Mucosa of rectum (tissue), 2 donors: Measurements from ENCODE around the gene IL1R2.
A peak's percentile ranks its signal among the peaks of the same experiment; 100 is the strongest.

Source experiments
- H3K27ac ChIP-seq, 2 donors: one replicate each; pipeline ENCODE4 v1.7.0; 2013; ENCODE audit warnings: inconsistent platforms in 2 of 2, low read depth in 2 of 2, low read length in 2 of 2
- H3K27me3 ChIP-seq, 2 donors: one replicate each; pipeline ENCODE4 v1.7.0; 2013; ENCODE audit warnings: low read length in 2 of 2; ENCODE audit not compliant: control insufficient read depth in 2 of 2, insufficient read depth in 2 of 2
- H3K36me3 ChIP-seq, 2 donors: one replicate each; pipeline ENCODE4 v1.7.0; 2013; ENCODE audit warnings: low read length in 2 of 2; ENCODE audit not compliant: control insufficient read depth in 2 of 2, insufficient read depth in 2 of 2
- H3K4me1 ChIP-seq, 2 donors: one replicate each; pipeline ENCODE4 v1.7.0; 2013; ENCODE audit warnings: low read length in 2 of 2, mild to moderate bottlenecking in 1 of 2; ENCODE audit not compliant: control insufficient read depth in 2 of 2, insufficient read depth in 2 of 2
- H3K4me3 ChIP-seq, 2 donors: one replicate each; pipeline ENCODE4 v1.7.0; 2013; ENCODE audit warnings: low read length in 2 of 2
- H3K9ac ChIP-seq, 2 donors: one replicate each; pipeline ENCODE4 v1.7.0; 2013; ENCODE audit warnings: low read length in 2 of 2, low read depth in 1 of 2, mild to moderate bottlenecking in 1 of 2
- H3K9me3 ChIP-seq, 2 donors: one replicate each; pipeline ENCODE4 v1.7.0; 2013; ENCODE audit warnings: low read length in 2 of 2; ENCODE audit not compliant: control insufficient read depth in 2 of 2
- donor health status: healthy.
- donor health status: Normal muscosa, but diverticular disease.

The IL1R2 gene

DNA sequence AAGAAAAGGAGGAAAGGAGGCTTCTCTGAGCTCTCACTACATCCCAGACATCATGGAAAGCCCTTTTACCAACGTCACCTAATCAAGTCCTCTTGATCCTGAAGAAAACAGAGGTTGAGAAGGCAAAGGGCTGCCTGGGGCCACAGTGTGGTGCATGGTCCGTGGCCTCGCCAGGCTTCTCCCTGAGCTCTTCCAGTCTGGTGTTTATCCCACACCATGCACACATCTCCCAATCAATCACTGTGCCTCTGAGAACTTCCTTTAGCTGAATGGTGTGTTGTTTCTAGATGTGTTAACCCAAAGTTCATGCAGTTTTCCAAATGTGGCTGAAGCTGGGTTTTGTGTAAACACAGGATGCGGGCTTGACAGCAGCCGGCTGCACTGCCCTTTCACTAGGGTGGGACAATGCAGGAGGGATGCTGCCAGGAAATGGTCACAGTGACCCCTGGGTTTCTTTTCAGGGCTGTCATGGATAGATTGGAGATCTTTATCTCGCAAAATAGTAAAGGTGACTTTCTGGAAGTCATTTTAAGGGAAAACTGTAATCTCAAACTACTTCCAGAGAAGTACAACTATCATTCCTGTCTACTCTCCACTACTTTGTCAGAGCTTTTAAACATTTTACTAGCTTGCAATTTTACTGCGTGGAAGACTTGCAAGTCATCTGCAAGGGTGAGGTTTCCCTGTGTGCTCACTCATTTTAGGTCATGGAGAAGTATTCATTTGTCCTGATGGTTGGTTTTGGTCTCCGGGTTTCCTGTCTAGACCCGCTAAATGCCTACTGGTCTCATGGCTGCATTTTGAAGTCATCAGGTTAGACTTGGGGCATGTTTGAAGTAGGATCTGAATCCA is 54.6 kb downstream of the IL1R2 start:
- Histone ChIP-seq H3K9me3 (no peaks in the 10 kb centered on the region), H3K9ac (no peak overlapping the region), H3K36me3 (no peaks in the 10 kb centered on the region), H3K27ac (peak overlapping the region; percentile 57 to 65), H3K4me3 (no peak overlapping the region), H3K4me1 (peaks cover 14 to 30% of the 10 kb centered on the region in 2 donors), H3K27me3 (peaks cover 0 to 4% of the 10 kb centered on the region in 2 donors)

- Histone ChIP-seq H3K9me3 (no peaks in the 10 kb centered on the region), H3K36me3 (no peaks in the 10 kb centered on the region), H3K4me1 (peaks cover 14 to 30% of the 10 kb centered on the region in 2 donors), H3K4me3 (no peak overlapping the region), H3K27ac (peak overlapping the region in 1 of 2 donors; percentile 48), H3K27me3 (peaks cover 0 to 4% of the 10 kb centered on the region in 2 donors), H3K9ac (no peak overlapping the region)
Observed at GRCh38 chr2:102048465-102048864, 56.7 kb downstream of the IL1R2 start.

- no peak overlapping the region for H3K4me3 ChIP-seq
- no peak overlapping the region for H3K9ac ChIP-seq
- H3K4me1 ChIP-seq = peaks cover 14 to 30% of the 10 kb centered on the region in 2 donors
- peaks cover 0 to 4% of the 10 kb centered on the region in 2 donors for H3K27me3 ChIP-seq
- H3K36me3 ChIP-seq = no peaks in the 10 kb centered on the region
- H3K9me3 ChIP-seq = no peaks in the 10 kb centered on the region
- H3K27ac ChIP-seq = peak overlapping the region; percentile 54 to 67
Observed at GRCh38 chr2:102049756-102050443, 58.1 kb downstream of the IL1R2 start.

DNA sequence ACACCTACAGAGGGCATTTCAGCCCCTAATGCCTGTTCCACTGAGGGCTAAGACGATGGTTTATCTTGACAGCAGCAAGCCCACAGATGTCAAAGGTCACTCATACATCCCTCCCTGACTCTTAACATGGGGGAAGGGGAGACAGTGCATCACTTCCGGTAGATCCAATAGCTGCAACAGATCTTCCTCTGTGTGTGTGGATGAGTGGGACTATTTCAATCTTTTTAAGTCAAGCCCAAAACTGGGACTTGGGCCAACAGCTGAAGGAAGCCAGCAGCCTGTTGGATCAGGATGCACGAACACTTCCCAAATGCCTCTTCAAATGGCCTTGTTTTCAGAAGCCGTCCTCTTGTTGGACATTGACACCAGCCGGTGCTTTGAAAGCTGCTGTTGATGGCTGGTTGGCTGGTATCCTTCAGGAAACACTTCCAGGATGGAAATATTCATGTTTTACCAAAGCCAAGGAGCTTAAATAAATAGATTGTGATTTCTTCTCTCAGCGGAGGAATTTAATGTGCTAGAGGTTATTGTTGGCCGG is 59.2 kb downstream of the IL1R2 start:
- H3K27ac ChIP-seq = peak overlapping the region; percentile 54 to 67
- H3K4me1 ChIP-seq = peaks cover 12 to 30% of the 10 kb centered on the region in 2 donors

GRCh38 chr2:102051692-102052277 is 60.0 kb downstream of the IL1R2 start:
- Histone ChIP-seq H3K36me3 (no peaks in the 10 kb centered on the region), H3K9me3 (no peaks in the 10 kb centered on the region), H3K9ac (no peak overlapping the region), H3K27me3 (peaks cover 0 to 2% of the 10 kb centered on the region in 2 donors), H3K4me1 (peaks cover 11 to 27% of the 10 kb centered on the region in 2 donors), H3K4me3 (no peak overlapping the region), H3K27ac (peak overlapping the region; percentile 54 to 67)

More for the DNA sequence above, 59.2 kb downstream of the IL1R2 start:
- no peaks in the 10 kb centered on the region for H3K36me3 ChIP-seq
- peaks cover 0 to 4% of the 10 kb centered on the region in 2 donors for H3K27me3 ChIP-seq
- no peaks in the 10 kb centered on the region for H3K9me3 ChIP-seq
- no peak overlapping the region for H3K9ac ChIP-seq
- no peak overlapping the region for H3K4me3 ChIP-seq

GRCh38 chr2:102052365-102052764 is 60.6 kb downstream of the IL1R2 start:
- H3K27me3 ChIP-seq = no peaks in the 10 kb centered on the region
- no peaks in the 10 kb centered on the region for H3K36me3 ChIP-seq
- no peaks in the 10 kb centered on the region for H3K9me3 ChIP-seq
- H3K9ac ChIP-seq = no peak overlapping the region
- no peak overlapping the region for H3K27ac ChIP-seq
- peaks cover 11 to 27% of the 10 kb centered on the region in 2 donors for H3K4me1 ChIP-seq
- no peak overlapping the region for H3K4me3 ChIP-seq

- Histone ChIP-seq H3K36me3 (no peaks in the 10 kb centered on the region), H3K27ac (no peak overlapping the region), H3K9ac (no peak overlapping the region), H3K9me3 (no peaks in the 10 kb centered on the region), H3K27me3 (no peaks in the 10 kb centered on the region), H3K4me3 (no peak overlapping the region), H3K4me1 (peaks cover 11 to 27% of the 10 kb centered on the region in 2 donors)
Observed at GRCh38 chr2:102053096-102053495, 61.3 kb downstream of the IL1R2 start.

DNA sequence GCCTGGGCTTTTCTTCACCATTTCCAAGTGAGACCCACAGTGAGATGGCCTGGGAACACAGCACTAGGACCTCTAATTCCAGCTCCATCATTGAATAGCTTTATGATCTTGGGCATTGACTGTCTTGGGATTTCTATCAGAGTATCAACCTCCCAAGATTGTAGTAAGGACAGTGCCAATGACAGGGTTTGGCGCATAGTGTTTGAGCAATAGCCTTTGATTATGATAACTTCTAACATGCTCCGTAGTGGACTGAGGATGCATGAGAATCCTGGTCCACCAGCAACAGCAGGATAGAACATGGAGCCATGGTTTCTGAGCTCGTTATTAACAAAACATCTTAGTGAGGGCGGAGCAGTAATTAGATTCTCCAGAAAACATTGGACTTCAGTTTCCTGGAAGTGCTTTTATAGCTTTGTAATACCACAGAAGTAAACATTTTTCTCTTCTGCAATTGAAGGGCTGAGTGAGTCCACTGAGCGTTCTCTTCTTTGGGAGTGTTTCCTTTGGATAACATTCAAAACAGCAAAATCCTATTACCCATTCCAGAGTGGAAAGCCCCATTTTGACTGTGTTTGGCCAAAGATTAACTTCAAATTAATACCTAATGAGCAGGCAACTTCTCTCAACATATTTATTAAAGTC is 63.7 kb downstream of the IL1R2 start:
- Histone ChIP-seq H3K27me3 (no peaks in the 10 kb centered on the region), H3K36me3 (no peaks in the 10 kb centered on the region), H3K4me3 (no peak overlapping the region), H3K9me3 (no peaks in the 10 kb centered on the region), H3K4me1 (peaks cover 0 to 9% of the 10 kb centered on the region in 2 donors), H3K9ac (no peak overlapping the region), H3K27ac (peak overlapping the region; percentile 69 to 75)

- Histone ChIP-seq H3K27me3 (no peaks in the 10 kb centered on the region), H3K4me1 (peaks cover 0 to 3% of the 10 kb centered on the region in 2 donors), H3K36me3 (no peaks in the 10 kb centered on the region), H3K9me3 (no peaks in the 10 kb centered on the region), H3K27ac (peak overlapping the region; percentile 49 to 75), H3K4me3 (no peak overlapping the region), H3K9ac (no peak overlapping the region)
Observed at GRCh38 chr2:102056079-102056581, 64.4 kb downstream of the IL1R2 start.
